ENCODE measurements around the gene HMGXB4. TPM values are rescaled to one million over a fixed set of nuclear protein-coding genes. Genes with fewer than 3 reads are reported as not detected.

Gene HMGXB4
- total and polyA plus RNA-seq, 7 donors: 9.7 to 20.9 (median 14.8) TPM

DNA sequence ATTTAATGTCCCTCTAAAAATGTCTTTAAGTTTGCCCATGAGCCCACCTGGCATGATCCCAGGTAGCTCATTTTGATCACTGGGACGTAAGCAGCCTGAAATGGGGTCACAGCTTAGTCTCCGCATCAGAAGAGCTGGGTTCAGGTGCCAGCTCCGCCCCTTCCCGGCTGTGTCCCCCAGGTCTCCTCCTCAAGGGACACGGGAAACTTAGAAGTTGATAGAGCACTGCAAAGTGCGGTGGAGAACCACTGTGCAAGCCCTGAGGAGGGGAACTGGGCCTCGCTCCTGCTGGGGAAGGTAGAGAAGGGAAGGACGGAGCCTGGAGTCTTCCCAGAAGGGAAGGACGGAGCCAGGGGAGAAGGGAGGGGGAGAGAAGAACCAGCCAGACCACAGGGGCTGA lies 50.1 kb downstream of the HMGXB4 start:
- no peak for DNase-seq
- H3K4me1 ChIP-seq: peaks cover 0 to 24% (median 18%) of the 10 kb centered on the region in 4 donors

DNA sequence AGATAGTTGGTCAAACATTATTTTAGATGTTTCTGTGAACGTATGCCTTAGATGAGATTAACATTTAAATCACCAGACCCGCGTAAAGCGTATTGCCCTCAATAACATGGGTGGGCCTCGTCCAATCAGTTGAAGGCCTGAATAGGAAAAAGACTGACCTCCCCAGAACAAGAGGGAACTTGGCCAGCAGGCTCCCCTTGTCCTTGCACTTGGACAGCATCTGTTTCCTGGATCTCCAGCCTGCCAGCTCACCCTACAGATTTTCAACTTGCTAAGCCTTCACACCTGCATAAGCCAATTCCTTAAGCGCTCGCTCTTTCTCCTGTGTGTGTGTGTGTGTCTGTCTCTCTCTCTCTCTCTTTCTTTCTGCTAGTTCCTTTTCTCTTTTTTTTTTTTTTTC lies 50.6 kb downstream of the HMGXB4 start:
- Histone ChIP-seq H3K27me3 (no peaks in the 10 kb centered on the region), H3K36me3 (no peaks in the 10 kb centered on the region), H3K27ac (no peak overlapping the region), H3K4me1 (peaks cover 0 to 30% (median 23%) of the 10 kb centered on the region in 4 donors), H3K9me3 (no peaks in the 10 kb centered on the region), H3K4me3 (no peak overlapping the region)
- whole genome bisulfite sequencing, 2 donors: 88 to 91% methylated on average over 7 of the region's 7 CpGs
- no peak for DNase-seq
- TF ChIP-seq POLR2A (IDR thresholded peaks at IDR 0.05) (no peak), EP300 (IDR thresholded peaks at IDR 0.05) (no peak), POLR2AphosphoS5 (IDR thresholded peaks at IDR 0.05) (no peak)
- TF ChIP-seq, protein P1, sequence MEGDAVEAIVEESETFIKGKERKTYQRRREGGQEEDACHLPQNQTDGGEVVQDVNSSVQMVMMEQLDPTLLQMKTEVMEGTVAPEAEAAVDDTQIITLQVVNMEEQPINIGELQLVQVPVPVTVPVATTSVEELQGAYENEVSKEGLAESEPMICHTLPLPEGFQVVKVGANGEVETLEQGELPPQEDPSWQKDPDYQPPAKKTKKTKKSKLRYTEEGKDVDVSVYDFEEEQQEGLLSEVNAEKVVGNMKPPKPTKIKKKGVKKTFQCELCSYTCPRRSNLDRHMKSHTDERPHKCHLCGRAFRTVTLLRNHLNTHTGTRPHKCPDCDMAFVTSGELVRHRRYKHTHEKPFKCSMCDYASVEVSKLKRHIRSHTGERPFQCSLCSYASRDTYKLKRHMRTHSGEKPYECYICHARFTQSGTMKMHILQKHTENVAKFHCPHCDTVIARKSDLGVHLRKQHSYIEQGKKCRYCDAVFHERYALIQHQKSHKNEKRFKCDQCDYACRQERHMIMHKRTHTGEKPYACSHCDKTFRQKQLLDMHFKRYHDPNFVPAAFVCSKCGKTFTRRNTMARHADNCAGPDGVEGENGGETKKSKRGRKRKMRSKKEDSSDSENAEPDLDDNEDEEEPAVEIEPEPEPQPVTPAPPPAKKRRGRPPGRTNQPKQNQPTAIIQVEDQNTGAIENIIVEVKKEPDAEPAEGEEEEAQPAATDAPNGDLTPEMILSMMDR (IDR thresholded peaks at IDR 0.05): no peak
- intact Hi-C loops (cut with DNase I): no loop called here

More for the DNA sequence above, 50.1 kb downstream of the HMGXB4 start:
- H3K4me3 ChIP-seq: no peak overlapping the region
- whole genome bisulfite sequencing, 2 donors: 88 to 90% methylated on average over 9 of the region's 9 CpGs
- no peaks in the 10 kb centered on the region for H3K9me3 ChIP-seq
- no peak for TF ChIP-seq POLR2AphosphoS5 (IDR thresholded peaks at IDR 0.05)
- no peak for TF ChIP-seq EP300 (IDR thresholded peaks at IDR 0.05)
- TF ChIP-seq, protein P1 (IDR thresholded peaks at IDR 0.05): no peak
- TF ChIP-seq POLR2A (IDR thresholded peaks at IDR 0.05): no peak
- H3K27me3 ChIP-seq: no peaks in the 10 kb centered on the region
- H3K36me3 ChIP-seq: no peaks in the 10 kb centered on the region
- H3K27ac ChIP-seq: no peak overlapping the region
- intact Hi-C loops (cut with DNase I): no loop called here

DNA sequence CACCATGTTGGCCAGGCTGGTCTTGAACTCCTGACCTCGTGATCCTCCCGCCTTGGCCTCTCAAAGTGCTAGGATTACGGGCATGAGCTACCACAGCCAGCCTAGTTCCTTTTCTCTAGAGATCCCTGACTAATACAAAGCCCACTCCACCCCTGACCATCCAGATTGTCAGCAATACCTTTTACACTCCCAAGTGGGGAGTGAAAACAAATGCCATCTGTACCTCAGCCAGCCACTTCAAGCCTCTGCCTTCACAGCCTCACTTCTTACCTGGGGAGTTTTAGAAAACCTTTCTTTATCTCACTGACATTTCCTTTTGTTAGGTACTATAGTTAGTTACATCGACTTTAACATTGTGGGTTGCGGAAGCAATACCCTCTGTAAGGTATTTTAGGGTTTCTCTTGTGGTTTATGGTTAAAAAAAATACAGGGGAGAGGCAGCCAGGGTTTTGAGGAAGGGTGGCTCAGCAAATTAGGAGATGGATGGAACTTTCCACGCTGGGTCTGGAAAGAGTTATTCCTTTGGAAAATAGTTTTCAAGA lies 51.3 kb downstream of the HMGXB4 start:
- no peak overlapping the region for H3K4me3 ChIP-seq
- H3K4me1 ChIP-seq: peaks cover 0 to 36% (median 30%) of the 10 kb centered on the region in 4 donors
- intact Hi-C loops (cut with DNase I): no loop called here
- TF ChIP-seq POLR2A (IDR thresholded peaks at IDR 0.05): no peak
- no peak for TF ChIP-seq POLR2AphosphoS5 (IDR thresholded peaks at IDR 0.05)
- TF ChIP-seq, protein P1 (IDR thresholded peaks at IDR 0.05): no peak
- no peak for TF ChIP-seq EP300 (IDR thresholded peaks at IDR 0.05)
- DNase-seq: no peak
- no peak overlapping the region for H3K27ac ChIP-seq
- H3K27me3 ChIP-seq: no peaks in the 10 kb centered on the region
- 51 to 86% methylated on average over 6 of the region's 6 CpGs for WGBS, 2 donors
- no peaks in the 10 kb centered on the region for H3K36me3 ChIP-seq
- H3K9me3 ChIP-seq: no peaks in the 10 kb centered on the region

DNA sequence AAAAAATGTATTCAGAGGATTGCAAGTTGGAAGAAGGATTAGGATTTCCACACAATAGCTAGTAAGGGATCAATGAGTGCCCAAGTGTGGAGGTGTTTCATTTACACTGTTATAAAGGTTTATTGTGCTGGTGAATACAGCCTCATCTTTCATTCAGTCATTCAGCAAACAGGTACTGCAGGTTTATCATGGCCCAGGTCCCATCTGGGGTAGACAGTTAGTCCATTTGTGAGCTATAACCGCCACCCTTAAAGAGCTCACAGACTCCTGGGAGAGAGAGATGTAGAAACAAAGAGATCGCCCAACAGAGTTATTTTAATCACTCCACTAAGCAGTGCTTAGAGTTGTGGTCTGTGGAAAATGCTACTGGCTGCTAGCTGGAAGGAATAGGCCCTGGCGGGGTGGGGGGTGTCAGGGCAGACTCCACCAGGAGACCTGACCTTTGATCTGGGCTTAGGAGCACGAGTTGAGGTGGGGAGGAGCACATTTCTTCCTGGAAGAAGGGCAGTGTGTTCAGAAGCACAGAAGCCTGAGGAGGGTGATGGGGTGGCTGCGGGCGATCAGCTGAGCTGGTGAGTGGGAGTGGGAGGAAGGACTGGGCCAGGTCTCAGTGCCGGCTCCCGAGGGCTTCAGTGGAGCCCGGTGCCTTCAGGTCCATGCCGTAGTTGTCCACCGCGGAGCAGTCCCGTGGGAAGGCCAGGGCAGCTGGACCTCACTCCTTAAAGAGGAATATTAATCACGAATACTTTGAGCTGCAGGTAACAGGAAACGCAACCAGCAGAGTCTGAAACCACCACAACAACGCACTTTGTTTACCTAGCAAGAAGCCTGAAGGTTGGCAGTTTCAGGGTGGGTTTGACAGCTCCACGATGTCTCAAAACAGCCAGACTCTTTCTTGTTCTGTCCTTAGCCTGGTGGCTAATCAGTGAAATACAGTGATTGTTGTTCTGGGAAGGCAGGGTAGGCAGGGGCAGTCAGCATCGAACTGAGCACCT lies 53.6 kb downstream of the HMGXB4 start:
- H3K36me3 ChIP-seq: no peaks in the 10 kb centered on the region
- peaks cover 0 to 56% (median 52%) of the 10 kb centered on the region in 4 donors for H3K4me1 ChIP-seq
- no peaks in the 10 kb centered on the region for H3K27me3 ChIP-seq
- intact Hi-C loops (cut with DNase I): no loop called here
- no peaks in the 10 kb centered on the region for H3K9me3 ChIP-seq
- no peak overlapping the region for H3K4me3 ChIP-seq
- no peak overlapping the region for H3K27ac ChIP-seq
- no peak for TF ChIP-seq POLR2AphosphoS5 (IDR thresholded peaks at IDR 0.05)
- peak in 1 of 2 donors; percentile 8 for TF ChIP-seq POLR2A (IDR thresholded peaks at IDR 0.05)
- TF ChIP-seq EP300 (IDR thresholded peaks at IDR 0.05): no peak
- no peak for DNase-seq
- 21 to 56% methylated on average over 18 of the region's 18 CpGs for WGBS, 2 donors

DNA sequence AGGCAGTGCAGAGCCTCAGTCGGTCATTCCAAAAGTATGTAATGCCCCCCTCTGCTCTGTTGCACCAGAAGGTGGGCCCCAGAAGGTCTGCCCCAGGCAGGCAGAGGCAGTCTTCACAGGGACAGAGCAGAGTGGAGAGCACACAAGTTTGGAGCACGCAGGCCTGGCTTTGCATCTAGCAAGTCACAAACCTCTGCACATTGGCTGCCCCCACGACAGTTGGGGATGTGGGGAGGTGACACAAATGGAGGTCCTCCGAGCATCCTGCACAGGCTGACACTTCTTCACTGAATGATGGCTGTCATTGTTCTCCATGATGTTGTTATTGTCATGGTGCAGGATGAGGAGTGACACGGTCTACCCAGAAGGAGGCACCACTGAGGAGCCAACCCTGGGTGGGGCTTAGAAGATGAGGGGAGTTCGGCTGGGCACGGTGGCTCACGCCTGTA lies 54.3 kb downstream of the HMGXB4 start:
- no peaks in the 10 kb centered on the region for H3K9me3 ChIP-seq
- no peak overlapping the region for H3K27ac ChIP-seq
- intact Hi-C loops (cut with DNase I): no loop called here
- no peak overlapping the region for H3K4me3 ChIP-seq
- WGBS, 2 donors: 88 to 91% methylated on average over 8 of the region's 8 CpGs
- TF ChIP-seq POLR2A (IDR thresholded peaks at IDR 0.05): no peak
- DNase-seq: no peak
- H3K27me3 ChIP-seq: no peaks in the 10 kb centered on the region
- H3K36me3 ChIP-seq: no peaks in the 10 kb centered on the region
- peaks cover 0 to 56% (median 48%) of the 10 kb centered on the region in 4 donors for H3K4me1 ChIP-seq
